Measurements from ENCODE around the gene ZNF579. TPM values are rescaled to one million over a fixed set of nuclear protein-coding genes. Genes with fewer than 3 reads are reported as not detected.

The ZNF579 gene
- total RNA-seq, 1 donor from 2014 or later, result 12.7 TPM

- intact Hi-C loops (cut with DNase I), result no loop called here
- no peak for TF ChIP-seq CTCF (IDR thresholded peaks at IDR 0.05)
- ATAC-seq, result no peak
These were observed 53.2 kb downstream of the ZNF579 start for GRCh38 chr19:55527197-55528029.

More at GRCh38 chr19:55527197-55528029, 53.2 kb downstream of the ZNF579 start:
- peaks cover 7% of the 10 kb centered on the region for H3K4me1 ChIP-seq
- no peaks in the 10 kb centered on the region for H3K9me3 ChIP-seq
- no peak for DNase-seq
- no peaks in the 10 kb centered on the region for H3K27me3 ChIP-seq (ENCODE audit: low read depth)
- no peaks in the 10 kb centered on the region for H3K36me3 ChIP-seq
- H3K27ac ChIP-seq, result no peak overlapping the region
- H3K4me3 ChIP-seq, result no peak overlapping the region

Other genes with a start within 250 kb of the ZNF579 start
- 14.7 TPM for gene KMT5C, start 241.0 kb downstream of the ZNF579 start, total RNA-seq
- not detected for gene COX6B2, start 226.1 kb downstream of the ZNF579 start, total RNA-seq
- not detected for gene GARIN5B, start 217.6 kb downstream of the ZNF579 start, total RNA-seq
- gene IL11, start 210.4 kb downstream of the ZNF579 start, total RNA-seq, result not detected
- gene TMEM190, start 204.0 kb downstream of the ZNF579 start, total RNA-seq, result 16.2 TPM
- gene TMEM238, start 196.6 kb downstream of the ZNF579 start, total RNA-seq, result 16.4 TPM
- 1,501 TPM for gene RPL28, start 194.9 kb downstream of the ZNF579 start, total RNA-seq
- gene UBE2S, start 173.1 kb downstream of the ZNF579 start, total RNA-seq, result 18.6 TPM
- gene SHISA7, start 137.5 kb downstream of the ZNF579 start, total RNA-seq, result not detected
- 28.6 TPM for gene ISOC2, start 119.2 kb downstream of the ZNF579 start, total RNA-seq
- not detected for gene C19orf85, start 116.1 kb downstream of the ZNF579 start, total RNA-seq
- gene ZNF628, start 104.2 kb downstream of the ZNF579 start, total RNA-seq, result 7.1 TPM
- gene NAT14, start 95.7 kb downstream of the ZNF579 start, total RNA-seq, result 16.6 TPM
- gene SSC5D, start 92.4 kb downstream of the ZNF579 start, total RNA-seq, result 4.7 TPM
- gene SBK2, start 43.7 kb downstream of the ZNF579 start, total RNA-seq, result not detected
- 0.80 TPM for gene SBK3, start 35.3 kb downstream of the ZNF579 start, total RNA-seq
- gene FIZ1, start 18.7 kb upstream of the ZNF579 start, total RNA-seq, result 14.3 TPM
- 33.4 TPM for gene ZNF524, start 19.4 kb upstream of the ZNF579 start, total RNA-seq
- 16.5 TPM for gene ZNF865, start 24.8 kb upstream of the ZNF579 start, total RNA-seq
- 7.1 TPM for gene ZNF784, start 43.7 kb upstream of the ZNF579 start, total RNA-seq
- gene ZNF580, start 60.2 kb upstream of the ZNF579 start, total RNA-seq, result 35.2 TPM
- gene ZNF581, start 62.8 kb upstream of the ZNF579 start, total RNA-seq, result 22.7 TPM
- 11.6 TPM for gene CCDC106, start 67.4 kb upstream of the ZNF579 start, total RNA-seq
- gene U2AF2, start 74.2 kb upstream of the ZNF579 start, total RNA-seq, result 143 TPM
- gene EPN1, start 94.4 kb upstream of the ZNF579 start, total RNA-seq, result 105 TPM
- not detected for gene NLRP9, start 157.6 kb upstream of the ZNF579 start, total RNA-seq
- not detected for gene RFPL4A, start 178.2 kb upstream of the ZNF579 start, total RNA-seq
- gene RFPL4AL1, start 188.3 kb upstream of the ZNF579 start, total RNA-seq, result not detected